CD14-positive monocyte (primary cell): Measurements from ENCODE around the gene ATOH8. TPM values are rescaled to one million over a fixed set of nuclear protein-coding genes. Genes with fewer than 3 reads are reported as not detected.
"Not testable (repeated sequence)": the region's sequence is repeated elsewhere in the genome, so short reads cannot be mapped to it uniquely, and the experiment has no call there.

ENCODE experiments used
- DNase-seq, 3 donors: peaks; one replicate each; pipeline ENCODE4 v3.0.0-alpha.2; 2011 to 2022
- H2AFZ ChIP-seq: 2 replicates; pipeline ENCODE4 v1.6.0; 2012; ENCODE audit warnings: mild to moderate bottlenecking, low read depth, low read length, inconsistent platforms; ENCODE audit not compliant: insufficient read depth, poor library complexity, severe bottlenecking
- H3K27ac ChIP-seq, 2 donors: 1 replicate in 1 of 2; 2 replicates in 1 of 2; pipeline ENCODE4 v1.5.1; 2012 to 2013; ENCODE audit warnings: low read length in 2 of 2, control low read depth in 1 of 2, inconsistent platforms in 1 of 2, low read depth in 1 of 2, mild to moderate bottlenecking in 1 of 2
- H3K27me3 ChIP-seq, 2 donors: one replicate each; pipeline versions ENCODE4 v1.6.0 to v1.6.1; 2011 to 2013; ENCODE audit warnings: low read length in 2 of 2; ENCODE audit not compliant: control insufficient read depth in 2 of 2, insufficient read depth in 2 of 2
- H3K36me3 ChIP-seq, 2 donors: replicated peaks in 1 of 2; 1 replicate in 1 of 2; 2 replicates in 1 of 2; pipeline versions ENCODE4 v1.5.1 to v1.6.1; 2012 to 2013; ENCODE audit warnings: low read length in 2 of 2, control low read depth in 1 of 2, inconsistent platforms in 1 of 2, mild to moderate bottlenecking in 1 of 2; ENCODE audit not compliant: insufficient read depth in 2 of 2, control insufficient read depth in 1 of 2
- H3K4me1 ChIP-seq, 2 donors: 1 replicate in 1 of 2; 2 replicates in 1 of 2; pipeline versions ENCODE4 v1.5.1 to v1.6.1; 2012 to 2013; ENCODE audit warnings: low read length in 2 of 2, control low read depth in 1 of 2, inconsistent platforms in 1 of 2, mild to moderate bottlenecking in 1 of 2, moderate library complexity in 1 of 2; ENCODE audit not compliant: insufficient read depth in 2 of 2, control insufficient read depth in 1 of 2
- H3K4me2 ChIP-seq: replicated peaks from 2 replicates; pipeline ENCODE3; 2012; ENCODE audit warnings: low read length, moderate library complexity, mild to moderate bottlenecking; ENCODE audit not compliant: poor library complexity, severe bottlenecking; ENCODE audit errors: extremely low read depth
- H3K4me3 ChIP-seq, 3 experiments: fragments of 200-600 bp in 1 of 3; sonication (generic) in 1 of 3; replicated peaks in 1 of 3; 1 replicate in 2 of 3; 2 replicates in 1 of 3; pipeline ENCODE4 v1.5.1; 2011 to 2013; ENCODE audit warnings: low read length in 3 of 3, mild to moderate bottlenecking in 3 of 3, control low read depth in 2 of 3, low read depth in 2 of 3, inconsistent platforms in 1 of 3, moderate library complexity in 1 of 3
- H3K79me2 ChIP-seq: 2 replicates; pipeline ENCODE4 v1.6.0; 2012; ENCODE audit warnings: mild to moderate bottlenecking, control low read depth, inconsistent platforms, low read length, moderate library complexity; ENCODE audit not compliant: insufficient read depth
- H3K9ac ChIP-seq: 2 replicates; pipeline ENCODE4 v1.6.0; 2017; ENCODE audit warnings: low read length, mild to moderate bottlenecking; ENCODE audit not compliant: insufficient read depth, poor library complexity, severe bottlenecking
- H3K9me3 ChIP-seq, 2 donors: replicated peaks in 1 of 2; 1 replicate in 1 of 2; 2 replicates in 1 of 2; pipeline versions ENCODE4 v1.5.1 to v1.6.1; 2012 to 2013; ENCODE audit warnings: low read length in 2 of 2, control low read depth in 1 of 2; ENCODE audit not compliant: control insufficient read depth in 1 of 2, insufficient read depth in 1 of 2
- H4K20me1 ChIP-seq: 2 replicates; pipeline ENCODE4 v1.6.0; 2012; ENCODE audit warnings: mild to moderate bottlenecking, low read length, control low read depth, moderate library complexity; ENCODE audit not compliant: insufficient read depth
- H3K27ac Mint-ChIP-seq, 7 donors: one replicate each; pipeline ENCODE4 v1.8.0; 2020; ENCODE audit warnings: mild to moderate bottlenecking in 7 of 7, mixed read lengths in 7 of 7, moderate library complexity in 6 of 7, inconsistent platforms in 2 of 7
- H3K27me3 Mint-ChIP-seq, 3 donors: one replicate each; pipeline ENCODE4 v1.8.0; 2021 to 2022; ENCODE audit warnings: low read depth in 3 of 3, mild to moderate bottlenecking in 3 of 3, mixed read lengths in 3 of 3, moderate library complexity in 3 of 3, inconsistent platforms in 1 of 3
- H3K36me3 Mint-ChIP-seq, 2 donors: one replicate each; pipeline ENCODE4 v1.8.0; 2020; ENCODE audit warnings: mixed read lengths in 2 of 2, inconsistent platforms in 1 of 2, mild to moderate bottlenecking in 1 of 2
- H3K4me1 Mint-ChIP-seq: one replicate; pipeline ENCODE4 v1.8.0; 2020; ENCODE audit warnings: mild to moderate bottlenecking, mixed read lengths
- H3K4me3 Mint-ChIP-seq, 2 donors: one replicate each; pipeline ENCODE4 v1.8.0; 2020; ENCODE audit warnings: mild to moderate bottlenecking in 2 of 2, mixed read lengths in 2 of 2, moderate library complexity in 1 of 2
- H3K9me3 Mint-ChIP-seq, 7 donors: one replicate each; pipeline ENCODE4 v1.8.0; 2020 to 2022; ENCODE audit warnings: mixed read lengths in 7 of 7, mild to moderate bottlenecking in 6 of 7, moderate library complexity in 6 of 7, inconsistent platforms in 2 of 7
- CTCF ChIP-seq: fragments of 200-600 bp; IDR thresholded peaks from one replicate; pipeline ENCODE4 v1.8.0; 2022; ENCODE audit warnings: antibody characterized with exemption, mild to moderate bottlenecking
- WGBS: methylation state at CpG from one replicate; pipeline ENCODE4 v1.1.5; 2013; ENCODE audit warnings: missing lambda C conversion rate; ENCODE audit not compliant: insufficient coverage; 5-methylcytosine and 5-hydroxymethylcytosine counted together
- intact Hi-C, 2 donors: fragments of 100-400 bp; cut with micrococcal nuclease; formaldehyde crosslinking; loops; one replicate each; pipeline versions ENCODE4 v1.15.0 to v1.15.1; 2023
- polyA plus RNA-seq, 3 donors: library from polyadenylated mRNA; depleted of rRNA in 1 of 3; unstranded in 2 of 3; stranded (reverse) in 1 of 3; fragments of 300-500 nt in 2 of 3; fragments of >200 nt in 1 of 3; fragmentation: Illumina TruSeq in 2 of 3; gene quantifications; 1 replicate in 2 of 3; 2 replicates in 1 of 3; pipeline ENCODE4 v1.2.3, GENCODE V29; 2012 to 2021

The ATOH8 gene
- polyA plus RNA-seq, 3 donors, result 2.0 to 3.9 (median 2.1) TPM

DNA sequence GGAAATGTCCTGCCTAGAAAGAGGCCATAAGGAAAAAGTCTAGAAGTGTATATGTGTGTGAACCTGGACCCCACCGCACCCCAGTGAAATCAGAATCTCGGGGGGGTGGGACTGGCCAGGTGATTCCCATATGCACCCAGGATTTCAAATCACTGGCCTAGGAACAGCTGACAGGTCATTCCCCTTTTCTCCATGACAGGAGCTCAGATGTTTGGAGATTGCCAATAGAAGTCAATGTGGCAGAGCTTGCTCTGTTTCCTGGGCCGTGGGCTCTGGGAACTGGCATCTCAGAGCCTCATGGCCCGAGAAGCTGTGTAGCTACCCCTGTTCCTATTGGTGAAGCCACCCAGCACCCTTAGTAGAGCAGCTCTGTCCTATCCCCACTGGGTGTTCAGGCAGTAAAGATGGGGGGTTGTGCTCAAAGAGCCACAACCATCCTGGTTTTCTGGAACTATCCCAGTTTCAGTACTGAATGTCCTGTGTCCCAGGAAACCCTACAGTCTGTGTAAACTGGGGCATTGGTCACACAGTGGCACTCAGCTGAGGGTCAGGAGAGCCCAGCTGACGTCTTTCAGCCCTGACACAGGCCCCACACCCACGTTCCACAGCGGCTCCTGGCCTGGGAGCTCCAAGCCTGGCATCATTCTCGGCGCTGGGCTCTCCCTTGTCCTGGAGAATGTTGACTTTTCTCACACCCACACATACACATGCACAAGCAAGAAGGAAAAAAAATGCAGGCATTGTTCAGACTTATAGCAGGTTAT is 40.8 kb upstream of the ATOH8 start:
- H2AFZ ChIP-seq, result peak overlapping the region; percentile 4
- no peaks in the 10 kb centered on the region for H3K27me3 ChIP-seq
- TF ChIP-seq CTCF, result no peak
- Mint-ChIP-seq H3K36me3 (peaks cover 0 to 2% of the 10 kb centered on the region in 2 donors), H3K27ac (peak overlapping the region; percentile 87 to 97 (median 92)), H3K4me1 (peaks cover 86% of the 10 kb centered on the region), H3K4me3 (peak overlapping the region; percentile 59 to 83), H3K9me3 (peaks cover 0 to 2% (median 0%) of the 10 kb centered on the region in 7 donors), H3K27me3 (no peaks in the 10 kb centered on the region)
- no peaks in the 10 kb centered on the region for H3K79me2 ChIP-seq
- H3K4me1 ChIP-seq, result peaks cover 89 to 95% of the 10 kb centered on the region in 2 donors
- peak overlapping the region; percentile 51 for H3K4me2 ChIP-seq
- peak overlapping the region in 1 of 3 experiments; percentile 51 for H3K4me3 ChIP-seq
- no peak overlapping the region for H3K9ac ChIP-seq
- intact Hi-C loops, result loop anchor here in 1 of 2 donors (5.0 kb wide), 1 partner anchor 41 kb away; no protein-coding TSS in a partner anchor
- peak overlapping the region; percentile 68 to 81 for H3K27ac ChIP-seq
- no peaks in the 10 kb centered on the region for H3K36me3 ChIP-seq
- H3K9me3 ChIP-seq, result no peaks in the 10 kb centered on the region
- WGBS, result 89% methylated on average over 6 of the region's 9 CpGs
- H4K20me1 ChIP-seq, result no peaks in the 10 kb centered on the region
- no peak for DNase-seq

DNA sequence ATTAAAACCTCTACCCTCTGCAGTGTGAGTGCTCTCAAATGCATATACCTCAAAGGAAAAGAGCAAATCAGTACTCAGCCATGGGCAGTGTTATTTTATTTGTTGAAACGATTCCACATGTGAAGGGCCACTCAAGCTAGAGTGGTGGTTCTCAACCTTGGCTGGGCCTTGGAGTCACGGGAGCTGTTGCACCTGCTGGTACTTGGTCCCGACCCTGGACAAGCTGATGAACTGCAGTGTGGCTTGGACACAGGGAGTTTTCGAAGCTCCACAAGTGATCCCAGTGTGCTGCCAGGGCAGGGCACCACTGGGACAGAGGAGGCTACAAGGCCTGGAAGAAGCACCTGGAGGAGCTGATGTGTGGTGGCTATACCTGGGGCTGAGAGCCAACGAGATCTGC is 40.0 kb upstream of the ATOH8 start:
- H3K27ac ChIP-seq, result peak overlapping the region; percentile 1 to 81
- H3K27ac Mint-ChIP-seq, result peak overlapping the region in 4 of 7 donors; percentile 8 to 72 (median 48)
- H3K4me1 ChIP-seq, result peaks cover 81 to 86% of the 10 kb centered on the region in 2 donors
- DNase-seq, result no peak
- H3K36me3 ChIP-seq, result no peaks in the 10 kb centered on the region
- no peak overlapping the region for H2AFZ ChIP-seq
- no peaks in the 10 kb centered on the region for H3K79me2 ChIP-seq
- no peak for TF ChIP-seq CTCF
- 98% methylated on average over 5 of the region's 5 CpGs for WGBS
- no peaks in the 10 kb centered on the region for H3K9me3 ChIP-seq
- no peak overlapping the region for H3K4me3 Mint-ChIP-seq
- H3K4me3 ChIP-seq, result no peak overlapping the region
- no peaks in the 10 kb centered on the region for H3K27me3 ChIP-seq
- no peaks in the 10 kb centered on the region for H3K27me3 Mint-ChIP-seq
- no peak overlapping the region for H3K4me2 ChIP-seq
- peaks cover 0 to 2% of the 10 kb centered on the region in 2 donors for H3K36me3 Mint-ChIP-seq
- peaks cover 0 to 2% (median 0%) of the 10 kb centered on the region in 7 donors for H3K9me3 Mint-ChIP-seq
- no peak overlapping the region for H3K9ac ChIP-seq
- intact Hi-C loops, result loop anchor here in 1 of 2 donors (5.0 kb wide), 1 partner anchor 42 kb away; no protein-coding TSS in a partner anchor
- H4K20me1 ChIP-seq, result no peaks in the 10 kb centered on the region
- peaks cover 85% of the 10 kb centered on the region for H3K4me1 Mint-ChIP-seq

DNA sequence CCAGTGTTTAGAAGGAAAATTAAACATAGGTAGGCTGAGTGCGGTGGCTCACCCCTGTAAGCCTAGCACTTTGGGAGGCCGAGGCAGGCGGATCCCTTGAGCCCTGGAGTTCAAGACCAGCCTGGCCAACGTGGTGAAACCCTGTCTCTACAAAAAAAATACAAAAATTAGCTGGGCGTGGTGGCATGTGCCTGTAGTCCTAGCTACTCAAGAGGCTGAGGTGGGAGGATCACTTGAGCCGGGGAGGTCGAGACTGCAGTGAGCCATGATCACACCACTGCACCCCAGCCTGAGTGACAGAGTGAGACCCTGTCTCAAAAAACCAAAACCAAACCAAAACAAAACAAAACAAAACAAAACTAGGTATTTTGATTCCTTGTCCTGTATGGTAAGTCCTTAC is 39.4 kb upstream of the ATOH8 start:
- H3K4me3 Mint-ChIP-seq, H4K20me1 ChIP-seq, H3K27me3 Mint-ChIP-seq, H2AFZ ChIP-seq, H3K36me3 Mint-ChIP-seq, H3K79me2 ChIP-seq, H3K27me3 ChIP-seq, H3K9me3 ChIP-seq, H3K36me3 ChIP-seq, H3K4me3 ChIP-seq, H3K9ac ChIP-seq, H3K4me2 ChIP-seq, DNase-seq, H3K9me3 Mint-ChIP-seq: not testable (repeated sequence)
- Histone ChIP-seq H3K4me1 (peaks cover 78 to 82% of the 10 kb centered on the region in 2 donors), H3K27ac (peak overlapping the region in 1 of 2 donors; percentile 81)
- H3K27ac Mint-ChIP-seq, result peak overlapping the region in 4 of 7 donors; percentile 30 to 72 (median 68)
- WGBS, result no CpG with 5 or more reads among the region's 7 CpGs
- intact Hi-C loops, result loop anchor here in 1 of 2 donors (5.0 kb wide), 1 partner anchor 42 kb away; no protein-coding TSS in a partner anchor
- peaks cover 83% of the 10 kb centered on the region for H3K4me1 Mint-ChIP-seq
